MM.1S (cell line): ENCODE data around the gene CISD2.

ENCODE experiments used
- CTCF ChIP-seq: fragments of 300-600 bp; sonication (generic); IDR thresholded peaks from 2 replicates; pipeline ENCODE4 v1.5.1; 2016; ENCODE audit warnings: antibody characterized with exemption, low read length, mixed read lengths
- EZH2 ChIP-seq: fragments of 300-600 bp; sonication (generic); optimal IDR thresholded peaks from 2 replicates; pipeline ENCODE3; 2017; ENCODE audit warnings: low read depth, mild to moderate bottlenecking, antibody characterized with exemption, low read length, mixed read lengths
- EZH2phosphoT487 ChIP-seq: fragments of 300-600 bp; sonication (generic); IDR thresholded peaks from 2 replicates; pipeline ENCODE4 v1.6.1; 2018; ENCODE audit warnings: antibody characterized with exemption, low read length

DNA sequence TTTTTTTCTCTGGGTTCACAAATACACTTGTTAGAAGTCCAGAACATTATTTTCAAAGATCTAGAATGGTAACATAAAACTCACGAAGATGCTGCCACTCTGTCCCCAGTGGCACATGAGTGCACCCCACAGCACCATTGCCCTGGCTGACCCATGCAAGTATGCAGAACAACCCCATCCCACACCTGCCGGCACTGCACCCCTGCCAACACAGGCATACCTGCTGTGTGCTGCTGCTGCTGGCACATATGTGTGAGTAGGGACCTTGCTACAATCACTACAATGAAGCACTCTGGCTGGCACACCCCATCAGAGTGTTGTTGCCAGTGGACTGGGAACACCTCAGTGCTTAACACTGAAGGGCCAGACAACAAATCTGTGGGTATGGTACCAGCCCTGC is 66.9 kb downstream of the CISD2 start:
- TF ChIP-seq CTCF (no peak), EZH2phosphoT487 (no peak), EZH2 (no peak)
